A172 (cell line): ENCODE measurements around the gene ARMH4. TPM values are rescaled to one million over a fixed set of nuclear protein-coding genes. Genes with fewer than 3 reads are reported as not detected.

Experiments used
- DNase-seq: peaks from one replicate; pipeline ENCODE4 v3.0.0-alpha.2; 2015; ENCODE audit warnings: low spot score
- total RNA-seq: library from RNA; depleted of rRNA; stranded (reverse); fragments of >200 nt; shearing (Covaris generic); gene quantifications from 2 replicates; pipeline ENCODE4 v1.2.3, GENCODE V29; 2014

ARMH4 gene
- total RNA-seq, 1 experiment from 2014 or later = 3.1 TPM

GRCh38 chr14:58099682-58100081 is 52.3 kb downstream of the ARMH4 start:
- DNase-seq = no peak

- DNase-seq = no peak
Observed at GRCh38 chr14:58098507-58098906, 53.5 kb downstream of the ARMH4 start.

DNA sequence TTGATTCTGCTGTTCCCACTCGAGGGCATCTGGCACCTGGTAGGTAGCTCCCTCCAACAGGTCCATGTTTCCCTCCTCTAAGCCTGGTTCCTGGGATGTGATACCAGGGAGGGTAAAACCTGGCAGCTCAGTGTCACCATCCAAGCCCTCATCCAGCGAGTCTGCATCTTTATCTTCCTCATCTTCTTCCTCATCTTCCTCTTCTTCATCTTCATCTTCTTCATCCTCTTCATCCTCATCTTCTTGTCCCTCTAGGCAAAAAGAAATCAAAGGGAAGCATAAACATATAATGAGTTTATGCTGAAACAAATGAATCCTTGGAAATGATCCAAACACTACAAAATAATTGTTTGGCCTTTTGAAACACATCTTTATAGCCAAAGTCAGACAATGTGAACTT is 55.3 kb downstream of the ARMH4 start:
- DNase-seq = no peak

GRCh38 chr14:58091883-58092630 is 60.0 kb downstream of the ARMH4 start:
- DNase-seq = no peak

GRCh38 chr14:58089612-58090011 is 62.4 kb downstream of the ARMH4 start:
- no peak for DNase-seq

DNA sequence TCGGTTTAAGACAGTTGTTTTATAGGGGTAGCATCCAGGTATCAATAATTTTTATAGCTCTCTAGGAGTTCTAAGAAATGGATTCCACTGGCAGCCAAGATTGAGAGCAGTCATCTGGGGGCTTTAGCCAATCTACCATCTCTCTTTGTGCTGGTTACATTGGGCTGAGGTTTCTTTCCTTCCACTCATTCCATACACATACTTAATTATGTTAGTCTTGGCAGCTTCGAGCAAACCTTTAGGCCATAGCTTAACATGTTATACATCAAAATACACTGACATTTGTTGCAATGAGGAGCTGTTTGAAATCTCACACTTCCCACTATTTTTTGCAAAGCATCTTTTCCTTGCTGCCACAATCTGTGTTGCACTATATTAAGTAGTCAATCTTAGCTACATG is 63.1 kb downstream of the ARMH4 start:
- DNase-seq = no peak

DNA sequence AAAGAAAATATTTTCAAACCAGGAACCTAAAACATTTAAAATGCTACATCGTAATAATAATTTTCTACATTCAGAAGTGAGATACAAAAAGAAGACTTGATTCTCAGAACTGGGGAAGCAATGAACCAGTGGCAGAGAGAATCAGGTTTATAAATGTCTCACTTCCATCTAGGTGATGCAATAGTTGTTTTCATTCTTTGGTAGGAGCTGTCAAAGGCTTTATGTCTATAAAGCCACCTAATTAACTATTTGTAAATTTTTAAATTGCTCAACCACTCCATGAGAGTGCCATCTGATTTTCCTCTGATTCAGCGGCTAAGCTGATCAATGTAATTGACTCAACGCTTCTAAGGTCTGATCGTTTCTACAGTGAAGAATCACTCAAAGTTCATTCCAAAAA is 66.1 kb downstream of the ARMH4 start:
- DNase-seq = no peak

DNA sequence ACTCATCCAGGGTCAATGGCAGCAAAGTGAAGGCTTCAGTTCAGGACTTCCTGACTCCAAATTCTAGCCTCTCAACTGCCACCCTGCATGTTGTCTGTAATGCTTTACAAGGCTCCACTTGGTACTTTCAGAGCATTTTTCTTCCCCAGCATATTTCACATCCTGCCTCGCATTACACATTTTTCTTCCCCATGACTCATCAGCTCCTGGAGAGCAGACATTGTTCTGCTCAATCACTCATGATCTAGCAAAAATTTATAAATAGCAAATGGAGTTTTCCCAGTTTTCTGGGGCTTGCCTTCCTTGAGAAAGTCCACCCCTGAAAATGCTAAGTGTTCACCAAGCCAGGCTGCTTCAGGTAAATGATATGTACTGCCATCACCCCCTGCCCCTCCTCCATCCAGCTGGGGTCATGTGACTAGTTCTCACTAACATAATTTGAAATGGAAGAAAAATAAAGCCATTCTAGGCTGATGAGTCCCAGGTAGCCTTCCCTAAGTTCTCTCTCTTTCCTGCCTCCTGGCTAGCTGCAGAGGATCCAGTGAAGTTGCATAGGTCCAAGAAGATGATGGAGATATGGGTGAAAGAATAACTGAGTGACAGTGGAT is 69.4 kb downstream of the ARMH4 start:
- DNase-seq = peak; percentile 79

DNA sequence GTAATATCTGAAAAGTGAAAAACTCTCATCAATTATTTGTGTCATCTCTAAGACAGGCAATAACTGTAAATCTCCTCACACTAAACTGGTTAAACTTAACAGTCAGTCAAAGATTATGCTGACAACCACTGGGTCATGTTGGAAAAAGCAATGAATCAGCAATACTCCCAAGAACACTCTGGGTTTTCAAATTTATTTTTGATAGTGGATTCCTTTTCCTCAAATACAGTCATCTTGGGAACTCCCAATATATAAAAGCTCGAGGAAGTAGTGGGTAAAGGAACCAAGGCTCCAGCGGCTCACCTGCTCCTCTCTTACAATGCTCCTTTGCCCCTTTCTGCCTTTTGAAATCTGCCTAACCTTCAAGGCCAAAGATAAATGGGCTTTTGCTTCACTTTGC is 70.0 kb downstream of the ARMH4 start:
- peak; percentile 27 for DNase-seq

GRCh38 chr14:58078471-58078870 is 73.5 kb downstream of the ARMH4 start:
- DNase-seq = no peak

DNA sequence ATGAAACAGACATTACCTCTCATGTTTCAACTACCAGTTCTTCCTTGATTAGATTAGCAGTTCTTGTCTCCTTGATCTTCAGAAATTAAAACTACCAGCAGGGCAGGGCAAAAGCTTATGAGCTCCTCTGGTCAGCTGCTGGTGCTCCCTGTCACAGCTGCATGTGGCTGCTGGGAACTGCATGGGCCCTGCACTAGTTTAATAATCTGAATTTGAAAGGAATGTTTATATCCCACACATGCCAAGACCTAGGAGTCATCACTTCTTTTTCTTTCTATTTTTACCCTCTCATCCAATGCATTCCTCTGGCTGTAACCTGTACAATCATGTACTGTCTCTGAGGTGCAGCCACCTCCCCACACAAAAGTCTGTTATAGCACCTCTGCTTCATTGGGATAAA is 73.9 kb downstream of the ARMH4 start:
- DNase-seq = peak; percentile 79

GRCh38 chr14:58077621-58078020 is 74.4 kb downstream of the ARMH4 start:
- DNase-seq = peak; percentile 35

DNA sequence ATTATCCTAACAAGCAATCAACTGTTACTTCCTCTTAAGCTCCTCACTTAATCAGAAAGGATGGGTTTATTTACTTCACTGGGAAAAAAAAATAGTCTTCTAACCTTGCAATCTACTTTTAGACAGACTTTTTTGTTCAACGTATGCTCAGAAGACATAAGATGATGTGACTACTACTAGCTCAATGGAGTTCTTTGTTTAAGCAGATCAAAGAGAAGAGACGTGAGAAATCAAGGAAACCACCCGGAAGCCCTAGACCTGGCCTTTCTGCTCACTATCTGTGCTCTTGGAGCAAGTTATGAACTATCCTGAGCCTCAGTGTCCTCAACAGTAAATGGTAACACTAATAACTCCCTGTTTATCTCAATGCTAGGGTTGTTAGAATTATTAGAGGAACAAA is 78.5 kb downstream of the ARMH4 start:
- DNase-seq = no peak

DNA sequence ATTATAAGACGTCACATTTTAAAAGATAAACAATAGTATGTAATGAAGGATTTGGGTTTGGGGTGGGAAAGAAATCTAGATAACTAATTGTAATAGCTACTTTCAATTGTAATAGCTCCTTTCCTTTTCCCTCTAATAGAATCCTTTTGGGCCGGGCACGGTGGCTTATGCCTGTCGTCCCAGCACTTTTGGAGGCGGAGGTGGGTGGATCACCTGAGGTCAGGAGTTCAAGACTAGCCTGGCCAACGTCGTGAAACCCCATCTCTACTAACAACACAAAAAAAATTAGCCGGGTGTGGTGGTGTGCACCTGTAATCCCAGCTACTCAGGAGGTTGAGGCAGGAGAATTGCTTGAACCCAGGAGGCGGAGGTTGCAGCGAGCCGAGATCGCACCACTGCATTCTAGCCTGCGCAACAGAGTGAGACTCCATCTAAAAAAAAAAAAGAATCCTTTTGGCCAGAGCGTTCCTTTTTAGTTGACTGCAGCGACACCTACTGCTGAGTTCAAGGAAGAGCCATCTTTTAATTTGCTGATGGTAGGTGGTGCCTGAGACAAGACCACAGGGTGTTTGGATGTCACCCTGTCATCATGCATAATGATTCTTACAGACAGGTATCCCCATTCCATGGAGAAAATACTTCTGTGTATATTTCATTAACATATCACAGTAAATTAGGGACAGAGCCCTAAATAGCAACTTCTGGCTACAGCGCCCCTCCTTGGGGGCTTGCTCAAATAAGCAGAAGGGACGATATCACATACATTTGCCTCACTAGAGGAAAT is 79.5 kb downstream of the ARMH4 start:
- DNase-seq = peak; percentile 26

DNA sequence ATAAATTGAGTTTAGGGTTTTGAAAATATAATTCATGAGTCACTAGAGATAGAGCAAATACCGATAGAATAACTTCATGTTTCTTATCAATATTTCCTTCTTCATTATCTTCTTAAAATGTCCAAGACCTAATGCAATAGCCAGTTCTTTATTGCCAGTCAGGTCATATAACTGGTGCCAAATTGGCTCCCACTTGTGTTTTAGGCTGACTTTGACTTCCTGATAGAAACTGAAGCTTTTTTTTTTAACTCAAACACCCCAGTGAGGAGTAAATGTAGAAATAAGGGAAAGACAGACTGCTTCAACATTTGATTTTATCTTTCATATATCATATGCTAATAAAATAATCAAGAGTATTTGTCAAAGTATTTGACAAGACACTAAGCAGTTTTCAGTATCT is 80.7 kb downstream of the ARMH4 start:
- no peak for DNase-seq

GRCh38 chr14:58068306-58068705 is 83.7 kb downstream of the ARMH4 start:
- no peak for DNase-seq

DNA sequence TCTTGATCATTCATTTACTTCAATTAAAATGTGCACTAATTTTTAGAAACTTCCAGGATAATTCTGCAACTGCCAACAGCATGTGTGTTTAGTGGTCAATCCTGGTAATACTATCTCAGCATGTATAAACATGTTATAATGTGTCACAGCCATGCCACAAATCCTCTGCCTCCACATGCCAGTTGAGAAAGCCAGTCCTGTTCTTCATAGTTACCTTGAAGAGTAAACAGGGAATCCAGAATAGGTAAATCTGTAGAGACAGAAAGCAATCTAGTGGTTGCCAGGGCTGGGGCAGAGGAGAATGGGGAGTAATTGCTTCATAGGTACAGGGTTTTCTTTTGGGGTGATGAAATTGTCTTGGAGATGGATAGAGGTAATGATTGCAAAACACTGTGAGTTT is 85.9 kb downstream of the ARMH4 start:
- DNase-seq = no peak

- no peak for DNase-seq
Observed at GRCh38 chr14:58061581-58061980, 90.4 kb downstream of the ARMH4 start.

DNA sequence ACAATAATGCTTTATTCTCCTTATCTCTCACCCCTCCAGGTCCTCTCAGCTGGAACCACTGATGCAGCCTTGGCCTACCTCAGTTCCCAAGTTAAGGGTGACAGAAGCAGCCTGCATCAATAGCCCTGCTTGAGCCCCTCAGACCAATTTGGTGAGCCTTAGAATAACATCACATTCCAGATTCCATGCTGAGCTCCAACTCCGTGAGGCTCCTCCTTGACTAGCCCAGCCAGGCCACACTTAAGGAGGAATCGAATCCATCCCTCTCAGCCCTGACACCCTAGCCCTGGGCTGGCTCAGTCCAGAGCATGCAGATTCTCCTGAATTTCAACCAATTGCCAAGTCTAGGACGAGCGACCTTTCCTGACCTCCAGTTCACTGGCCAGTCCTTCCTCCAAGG is 91.1 kb downstream of the ARMH4 start:
- DNase-seq = no peak

DNA sequence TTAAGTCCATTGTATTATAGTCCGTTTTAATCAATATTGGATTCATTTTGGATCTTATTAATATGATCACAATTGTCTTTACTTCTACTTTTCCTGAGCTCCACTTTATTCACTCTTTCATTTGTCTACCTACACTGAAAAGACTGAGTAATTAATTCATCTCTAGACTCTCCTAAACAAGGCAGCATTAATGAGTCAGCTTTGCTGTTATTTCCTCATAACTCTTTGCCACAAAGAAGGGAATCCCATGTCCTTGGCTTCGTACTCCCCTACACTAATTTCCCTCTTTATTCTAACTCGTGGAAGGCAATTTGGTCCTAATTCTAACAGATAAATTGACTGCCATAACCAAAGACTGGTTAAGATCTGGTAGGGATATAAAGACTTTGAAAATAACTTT is 91.9 kb downstream of the ARMH4 start:
- peak; percentile 7 for DNase-seq

DNA sequence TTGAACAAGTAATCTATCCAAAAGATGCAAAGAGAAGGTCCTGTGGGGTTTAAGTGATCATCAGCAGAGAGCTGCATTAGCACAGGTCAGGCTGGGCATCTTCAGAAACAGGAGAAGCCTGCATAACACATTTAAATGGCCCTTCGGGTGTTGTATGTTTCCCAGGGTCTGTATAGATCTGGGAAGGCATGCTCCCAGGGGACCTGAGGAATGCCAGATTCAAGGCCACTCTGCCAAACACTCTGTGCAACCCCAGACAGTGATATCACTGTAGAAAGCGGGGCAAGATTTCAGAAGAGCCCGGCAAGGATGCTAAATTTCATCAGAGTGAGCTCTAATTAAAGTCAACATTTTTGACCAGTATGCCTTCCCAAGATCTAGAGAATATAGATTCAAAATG is 92.9 kb downstream of the ARMH4 start:
- no peak for DNase-seq

- no peak for DNase-seq
Observed at GRCh38 chr14:58055497-58056010, 96.5 kb downstream of the ARMH4 start.

DNA sequence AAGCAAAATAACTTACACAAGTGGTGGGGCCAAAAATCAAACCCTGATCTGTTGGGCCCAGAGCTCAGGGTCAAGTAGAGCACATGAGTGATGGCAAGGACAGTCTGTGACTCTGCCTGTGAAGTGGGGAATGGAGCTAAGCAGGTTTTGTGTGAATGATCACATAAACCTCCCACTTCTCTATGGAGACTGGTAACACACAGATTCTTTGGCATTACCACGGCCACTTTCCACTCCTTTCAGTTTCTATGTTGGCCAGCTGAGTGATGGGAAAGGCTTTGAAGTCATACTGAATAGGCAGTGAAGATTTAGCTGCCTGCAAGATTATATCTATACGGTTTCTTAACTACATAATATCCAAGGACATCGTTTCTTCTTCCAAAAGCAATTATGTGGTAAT is 97.9 kb downstream of the ARMH4 start:
- DNase-seq = no peak
